Measurements from ENCODE around the gene SPACA7.

GRCh38 chr13:112424098-112424497, 47.9 kb downstream of the SPACA7 start:
- no peak for TF ChIP-seq CTCF (conservative IDR thresholded peaks at IDR 0.05; ENCODE audit: low read length)
- TF ChIP-seq EZH2phosphoT487 (IDR thresholded peaks at IDR 0.05; ENCODE audit: borderline replicate concordance), result no peak
